Cortex of kidney (tissue), 1 donor: ENCODE results near the gene KRTAP5-1.

Experiments used
- DNase-seq: peaks from one replicate; lab custom pipeline; 2025; lab: John Stamatoyannopoulos, UW

Gene KRTAP5-1

DNA sequence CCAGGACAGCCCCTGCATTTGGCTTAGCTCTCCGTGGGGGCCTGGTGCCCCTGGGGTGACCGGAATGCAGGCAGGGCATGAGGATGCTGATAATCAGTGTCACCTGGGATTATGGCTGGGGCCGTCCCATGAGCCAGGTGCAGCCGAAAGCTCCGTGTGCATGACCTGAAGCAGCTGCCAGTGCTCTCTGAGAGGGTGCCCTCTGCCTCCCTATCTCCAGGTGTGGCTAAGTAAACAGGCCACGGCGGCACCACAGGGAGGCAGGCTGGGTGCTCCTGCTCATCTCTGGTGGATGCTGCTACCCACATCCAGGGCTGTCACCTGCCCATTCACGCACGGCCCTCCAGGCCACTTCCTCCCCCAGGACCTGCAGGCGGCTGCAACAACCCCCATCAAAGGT, 42.8 kb downstream of the KRTAP5-1 start:
- DNase-seq: no peak

- no peak for DNase-seq
Measured at GRCh38 chr11:1541474-1542204, 43.4 kb downstream of the KRTAP5-1 start.

- DNase-seq: no peak
Measured at GRCh38 chr11:1540074-1540473, 45.0 kb downstream of the KRTAP5-1 start.

DNA sequence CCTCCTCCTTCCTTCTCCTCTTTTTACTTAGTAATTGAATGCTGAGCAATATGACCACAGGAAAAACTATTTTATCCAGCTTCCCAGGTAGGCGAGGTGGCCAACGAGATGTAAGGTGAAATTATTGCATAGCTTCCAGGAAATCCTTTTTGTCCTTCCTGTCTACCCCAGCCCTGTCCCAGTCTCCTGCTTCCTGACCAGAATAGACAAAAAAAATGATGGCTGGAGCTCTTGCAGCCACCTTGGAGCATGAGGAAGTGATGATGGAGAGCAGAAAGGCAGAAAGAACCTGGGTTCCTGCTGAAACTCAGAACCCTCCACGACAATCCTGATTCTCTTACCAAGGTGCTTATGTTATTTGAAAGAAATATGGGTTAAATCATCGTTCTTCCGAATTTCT, 46.9 kb downstream of the KRTAP5-1 start:
- DNase-seq: no peak

- DNase-seq: no peak
Measured at GRCh38 chr11:1536065-1536843, 48.8 kb downstream of the KRTAP5-1 start.

GRCh38 chr11:1534682-1535081, 50.4 kb downstream of the KRTAP5-1 start:
- DNase-seq: no peak
